Lung (tissue), 12 donors: Measurements from ENCODE around the gene SALL3. TPM values are rescaled to one million over a fixed set of nuclear protein-coding genes. Genes with fewer than 3 reads are reported as not detected.

ENCODE experiments used
- ATAC-seq: fragments of 200-7000 bp; cut with Tn5 transposase; one replicate; pipeline ENCODE4 v1.9.1; 2020; ENCODE audit warnings: moderate number of reproducible peaks; ENCODE audit not compliant: insufficient read depth, low FRiP score
- DNase-seq, 3 donors: peaks; one replicate each; pipeline ENCODE4 v3.0.0-alpha.2; 2013 to 2017
- H3K27ac ChIP-seq, 2 donors: one replicate each; pipeline ENCODE4 v1.5.1; 2013; ENCODE audit warnings: mild to moderate bottlenecking in 2 of 2, moderate library complexity in 2 of 2, control low read depth in 1 of 2, inconsistent platforms in 1 of 2, low read depth in 1 of 2, low read length in 1 of 2
- H3K27me3 ChIP-seq, 3 donors: one replicate each; pipeline ENCODE4 v1.5.1; 2013; ENCODE audit warnings: low read length in 2 of 3; ENCODE audit not compliant: control insufficient read depth in 3 of 3, insufficient read depth in 3 of 3
- H3K36me3 ChIP-seq, 4 donors: one replicate each; pipeline ENCODE4 v1.5.1; 2013; ENCODE audit warnings: low read length in 4 of 4, mild to moderate bottlenecking in 1 of 4, moderate library complexity in 1 of 4; ENCODE audit not compliant: control insufficient read depth in 4 of 4, insufficient read depth in 4 of 4
- H3K4me1 ChIP-seq, 5 donors: one replicate each; pipeline ENCODE4 v1.5.1; 2013; ENCODE audit warnings: low read length in 5 of 5, mild to moderate bottlenecking in 2 of 5, moderate library complexity in 1 of 5; ENCODE audit not compliant: control insufficient read depth in 5 of 5, insufficient read depth in 5 of 5
- H3K4me3 ChIP-seq: one replicate; pipeline ENCODE4 v1.5.1; 2013; ENCODE audit warnings: mild to moderate bottlenecking, control low read depth, moderate library complexity
- H3K9ac ChIP-seq, 2 donors: one replicate each; pipeline ENCODE4 v1.5.1; 2013; ENCODE audit warnings: low read length in 2 of 2, control low read depth in 1 of 2; ENCODE audit not compliant: insufficient read depth in 1 of 2
- H3K9me3 ChIP-seq, 4 donors: one replicate each; pipeline ENCODE4 v1.5.1; 2013; ENCODE audit warnings: low read length in 3 of 4, mild to moderate bottlenecking in 1 of 4, moderate library complexity in 1 of 4; ENCODE audit not compliant: control insufficient read depth in 4 of 4, insufficient read depth in 3 of 4
- CTCF ChIP-seq: IDR thresholded peaks from 2 replicates; pipeline ENCODE4 v1.5.1; 2012; ENCODE audit warnings: mild to moderate bottlenecking; ENCODE audit errors: control extremely low read depth, extremely low read depth
- WGBS, 2 donors: extraction: QIAGEN DNeasy Blood & Tissue Kit; methylation state at CpG; one replicate each; pipeline ENCODE4 v1.1.7; 2013; 5-methylcytosine and 5-hydroxymethylcytosine counted together
- polyA plus RNA-seq, 2 donors: library from polyadenylated mRNA; stranded (reverse); fragments of 200-250 nt; gene quantifications; one replicate each; pipeline ENCODE4 v1.2.1, GENCODE V29; 2013
- total RNA-seq, 2 donors: library from RNA; depleted of rRNA in 1 of 2; stranded (reverse); fragments of >200 nt in 1 of 2; gene quantifications; one replicate each; pipeline ENCODE4 v1.2.1, GENCODE V29; 2014 to 2021
- donor health status: control.
- donor health status: control.
- donor health status: Bipolar disorder and iron deficiency.
- donor health status: healthy.
- donor health status: DM: yes; HTN: yes; CAD: no.

The SALL3 gene
- total and polyA plus RNA-seq, 4 donors, result 0.28 TPM; not detected in 3

GRCh38 chr18:78973357-78974083 is 6.1 kb upstream of the SALL3 start:
- Histone ChIP-seq H3K27ac (no peak overlapping the region), H3K4me3 (no peak overlapping the region), H3K36me3 (no peaks in the 10 kb centered on the region), H3K27me3 (peaks cover 38 to 89% (median 73%) of the 10 kb centered on the region in 3 donors), H3K4me1 (peaks cover 0 to 7% (median 2%) of the 10 kb centered on the region in 5 donors), H3K9me3 (peaks cover 0 to 4% (median 0%) of the 10 kb centered on the region in 4 donors), H3K9ac (no peak overlapping the region)
- DNase-seq, result no peak
- TF ChIP-seq CTCF, result no peak
- WGBS, 2 donors, result 5 to 6% methylated on average over 71 to 82 of the region's 82 CpGs
- no peak for ATAC-seq

- Histone ChIP-seq H3K9me3 (peaks cover 0 to 4% (median 0%) of the 10 kb centered on the region in 4 donors), H3K9ac (no peak overlapping the region), H3K4me3 (no peak overlapping the region), H3K36me3 (no peaks in the 10 kb centered on the region), H3K4me1 (peaks cover 0 to 11% (median 4%) of the 10 kb centered on the region in 5 donors), H3K27me3 (peaks cover 45 to 82% (median 73%) of the 10 kb centered on the region in 3 donors), H3K27ac (no peak overlapping the region)
- no peak for ATAC-seq
- TF ChIP-seq CTCF, result no peak
- DNase-seq, result no peak
- 2 to 3% methylated on average over 60 to 77 of the region's 77 CpGs for WGBS, 2 donors
These were observed 5.4 kb upstream of the SALL3 start for GRCh38 chr18:78974115-78974761.

- no peak for DNase-seq
- no peak for TF ChIP-seq CTCF
- H3K4me3 ChIP-seq, result no peak overlapping the region
- peaks cover 52 to 73% (median 64%) of the 10 kb centered on the region in 3 donors for H3K27me3 ChIP-seq
- peaks cover 0 to 15% (median 4%) of the 10 kb centered on the region in 5 donors for H3K4me1 ChIP-seq
- H3K27ac ChIP-seq, result no peak overlapping the region
- no peak for ATAC-seq
- no peak overlapping the region for H3K9ac ChIP-seq
- no peaks in the 10 kb centered on the region for H3K36me3 ChIP-seq
- peaks cover 0 to 3% (median 0%) of the 10 kb centered on the region in 4 donors for H3K9me3 ChIP-seq
- 7 to 8% methylated on average over 10 of the region's 10 CpGs for WGBS, 2 donors
These were observed 4.3 kb upstream of the SALL3 start for GRCh38 chr18:78975292-78975691.
